Smooth muscle cell of the brain vasculature (primary cell): ENCODE data around the gene KIAA0040.

ENCODE experiments used
- DNase-seq: peaks from one replicate; pipeline ENCODE4 v3.0.0-alpha.2; 2012; ENCODE audit warnings: low read depth, low spot score

Gene KIAA0040

DNA sequence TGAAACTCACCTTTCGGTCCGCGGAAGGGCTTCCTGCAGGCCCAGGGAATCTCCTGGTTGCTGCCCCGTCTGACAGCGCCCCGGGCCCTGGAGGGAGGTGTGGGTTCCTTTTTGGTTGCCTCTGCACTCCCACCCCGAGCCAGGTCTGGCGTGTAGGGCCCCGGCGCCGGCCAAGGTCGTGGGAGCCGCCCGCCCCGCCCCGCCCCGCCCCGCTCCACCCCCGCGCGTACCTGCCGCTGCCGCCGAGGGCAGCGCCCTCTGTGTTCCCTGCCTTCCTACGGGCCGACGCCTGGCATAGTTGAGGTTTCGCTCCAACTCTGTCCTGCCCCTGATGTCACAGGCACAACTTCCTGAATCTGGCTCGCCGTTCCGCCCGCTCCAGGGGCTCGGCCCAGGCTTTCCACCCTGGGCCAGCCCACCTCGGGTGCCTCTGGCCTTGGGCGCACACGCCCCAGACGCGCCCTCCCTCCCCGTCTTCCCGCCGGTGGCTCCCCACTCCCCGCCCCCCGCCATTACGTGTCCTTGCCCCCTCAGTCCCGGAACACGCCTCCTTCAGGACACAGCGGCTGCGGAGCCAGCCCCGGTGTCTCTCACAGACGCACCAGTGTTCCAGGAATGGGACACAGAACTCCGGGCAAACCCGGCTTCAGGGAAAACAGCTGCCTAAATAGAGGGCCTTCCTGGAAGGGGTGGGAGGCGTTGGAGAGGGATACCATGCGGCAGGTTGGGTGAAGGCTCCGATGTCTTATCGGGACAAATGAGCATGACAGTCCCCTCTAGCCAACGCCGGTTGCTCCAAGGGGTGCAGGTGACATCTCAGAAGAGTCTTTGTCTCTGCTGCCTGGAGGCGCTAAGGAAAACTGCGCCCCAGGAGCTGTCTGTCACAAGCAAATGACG is at the start of gene KIAA0040:
TSS of gene KIAA0040 (minus strand) at position 147 of the 897 bp plus-strand sequence. CDS start 31,763 bp downstream, outside the sequence.
- no peak for DNase-seq

DNA sequence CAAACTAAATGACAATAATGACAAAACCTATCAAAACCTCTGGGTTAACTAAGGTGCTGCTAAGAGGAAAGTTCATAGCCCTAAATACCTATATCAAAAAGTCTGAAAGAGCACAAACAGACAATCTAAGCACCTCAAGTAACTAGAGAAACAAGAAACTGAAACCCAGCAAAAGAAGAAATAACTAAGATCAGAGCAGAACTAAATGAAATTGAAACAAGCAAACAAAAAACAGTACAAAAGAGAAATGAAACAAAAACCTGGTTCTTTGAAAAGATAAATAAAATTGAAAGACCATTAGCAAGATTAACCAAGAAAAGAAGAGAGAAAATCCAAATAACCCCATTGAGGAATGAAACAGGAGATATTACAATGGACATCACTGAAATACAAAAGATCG is 44.8 kb upstream of the KIAA0040 start:
- DNase-seq, result no peak

DNA sequence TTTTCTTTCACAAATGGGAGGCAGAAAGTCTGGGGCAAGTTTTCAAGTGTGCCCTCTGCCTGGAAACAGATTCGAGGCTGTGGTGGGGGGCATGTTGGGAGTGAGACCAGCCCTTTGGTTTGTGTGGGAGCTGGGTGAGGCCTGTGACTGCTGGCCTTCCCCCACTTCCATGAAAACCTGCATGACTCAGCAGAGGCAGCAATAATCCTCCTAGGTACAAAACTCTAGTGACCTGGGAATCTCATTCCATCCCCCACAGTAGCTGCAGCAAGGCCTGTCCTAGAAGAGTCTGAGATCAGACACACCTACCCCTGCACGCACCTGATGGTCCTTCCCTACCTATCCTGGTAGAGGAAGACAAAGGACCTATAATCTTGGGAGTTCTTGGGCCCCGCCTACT is 42.1 kb upstream of the KIAA0040 start:
- no peak for DNase-seq

DNA sequence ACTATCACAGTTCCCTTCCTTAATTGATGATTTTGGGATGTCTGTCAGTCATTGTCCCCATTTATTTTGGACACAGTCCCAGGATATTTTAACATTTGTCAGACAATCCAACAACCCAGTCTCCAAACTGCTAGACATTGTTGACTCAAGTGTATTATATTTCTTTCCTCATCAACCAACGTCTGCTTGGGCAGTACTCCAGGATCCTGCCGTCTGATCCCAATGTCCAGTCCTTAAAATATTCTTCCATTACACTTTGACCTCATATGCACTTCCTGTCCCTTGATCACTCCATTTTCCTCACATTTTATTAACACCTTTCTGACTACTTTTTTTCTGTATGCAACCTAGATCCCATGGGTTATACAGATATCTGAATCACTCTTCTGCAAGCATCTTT is 39.8 kb upstream of the KIAA0040 start:
- DNase-seq, result no peak

DNA sequence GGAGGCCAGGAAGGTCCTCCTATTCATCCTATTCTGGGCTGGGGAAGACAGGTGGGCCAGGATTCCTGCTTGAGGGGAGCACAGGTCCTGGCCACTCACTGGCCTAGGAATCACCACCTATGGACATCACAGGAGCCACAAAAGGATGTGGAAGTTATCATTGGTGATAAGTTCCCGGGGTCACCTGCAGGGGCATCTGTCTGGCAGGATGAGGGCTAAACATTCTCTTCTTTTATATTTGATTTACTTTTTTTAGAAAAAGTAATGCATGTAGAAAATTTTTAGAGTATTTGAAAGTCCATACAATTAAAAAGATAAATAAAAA is 33.2 kb upstream of the KIAA0040 start:
- no peak for DNase-seq

DNA sequence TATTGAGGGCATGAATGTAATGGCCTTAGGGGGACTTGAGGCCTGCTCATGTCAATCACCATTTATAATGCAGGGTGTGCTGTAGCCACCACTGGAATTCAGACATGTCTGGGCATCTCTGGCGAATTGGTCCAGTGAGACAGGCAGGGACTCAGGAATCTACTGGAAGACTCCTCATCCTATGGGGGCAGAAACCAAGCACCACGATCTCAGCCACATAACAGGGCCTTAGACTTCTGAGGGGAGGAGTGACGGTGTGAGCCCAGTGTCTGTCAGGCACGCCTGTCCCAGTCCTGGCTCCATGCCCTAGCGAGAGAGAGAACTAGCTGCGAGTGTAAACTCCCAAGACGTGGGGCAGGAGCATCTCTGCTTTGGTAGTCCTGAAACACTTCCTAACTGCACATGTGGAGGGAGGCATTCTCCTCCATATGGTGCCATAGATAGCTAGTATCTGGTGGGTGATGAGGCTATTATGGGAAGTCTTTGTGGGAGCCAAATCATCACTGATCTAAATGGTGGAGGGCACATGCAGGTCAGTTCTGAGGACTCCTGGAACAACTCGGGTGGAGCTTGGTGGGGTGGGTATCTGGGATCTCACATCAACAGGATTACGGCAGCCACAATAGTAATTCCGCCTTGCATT is 29.8 kb upstream of the KIAA0040 start:
- DNase-seq, result no peak

DNA sequence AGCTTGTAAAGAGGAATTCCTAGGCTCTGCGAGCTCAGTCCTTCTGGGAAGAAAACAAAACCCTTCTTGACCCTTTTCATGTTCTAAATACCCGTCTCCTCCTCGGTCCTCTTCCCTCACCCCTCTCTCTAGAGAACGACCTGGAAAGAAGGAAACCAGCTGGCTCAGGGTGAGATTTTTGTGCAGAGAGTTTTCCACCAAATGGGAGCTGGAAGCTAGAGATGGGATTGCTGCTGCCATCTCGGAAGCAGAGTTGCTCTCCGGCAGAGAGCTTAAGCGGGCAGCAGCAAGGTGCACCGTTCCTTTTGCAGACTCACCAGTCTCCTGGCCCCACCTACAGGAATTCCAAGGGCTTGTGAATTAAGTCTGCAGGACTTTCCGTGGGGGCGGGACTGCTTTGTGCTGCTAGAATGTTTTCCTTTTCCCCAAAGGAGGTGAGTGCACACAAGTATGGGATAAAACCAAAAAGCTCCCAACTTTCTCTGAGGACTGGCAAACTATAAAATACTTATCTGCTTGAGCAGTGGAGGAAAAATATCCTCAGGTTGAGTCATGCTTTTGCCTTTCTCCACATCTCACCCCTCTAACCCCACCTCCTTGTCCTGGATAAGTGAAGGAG is 29.1 kb upstream of the KIAA0040 start:
- no peak for DNase-seq

DNA sequence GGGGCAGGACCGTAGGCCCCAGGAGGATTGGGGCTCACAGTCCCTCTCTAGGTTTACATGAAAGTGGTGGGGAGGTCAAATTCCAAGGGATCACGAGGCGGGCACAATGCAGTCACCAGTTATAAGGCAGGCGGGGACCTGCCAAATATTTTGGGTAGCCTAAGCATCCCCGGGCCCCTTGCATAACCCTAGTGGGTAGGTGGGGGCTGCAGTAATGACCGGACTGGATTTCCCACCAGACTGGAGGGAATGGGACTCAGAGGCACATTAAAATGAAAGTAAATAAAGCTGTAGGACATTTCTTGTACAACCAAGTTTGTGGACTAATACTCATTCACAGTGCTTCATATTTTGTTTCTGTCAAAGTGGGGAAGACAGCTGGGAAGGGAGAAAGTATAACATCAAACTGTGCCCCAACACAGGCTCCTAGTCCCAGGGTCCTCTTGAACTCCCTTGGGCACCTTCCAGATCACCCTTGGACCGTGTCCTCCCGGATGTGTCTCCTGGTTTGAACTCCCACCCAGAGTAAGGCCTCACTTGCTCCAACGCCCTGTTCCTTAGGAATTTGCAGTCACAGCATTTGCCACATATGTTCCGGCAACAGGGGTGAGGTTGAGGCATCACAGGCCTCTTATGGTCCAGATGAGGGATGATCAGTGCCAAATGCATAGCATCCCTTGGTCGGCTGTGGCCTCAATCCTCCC is 28.4 kb upstream of the KIAA0040 start:
- no peak for DNase-seq

DNA sequence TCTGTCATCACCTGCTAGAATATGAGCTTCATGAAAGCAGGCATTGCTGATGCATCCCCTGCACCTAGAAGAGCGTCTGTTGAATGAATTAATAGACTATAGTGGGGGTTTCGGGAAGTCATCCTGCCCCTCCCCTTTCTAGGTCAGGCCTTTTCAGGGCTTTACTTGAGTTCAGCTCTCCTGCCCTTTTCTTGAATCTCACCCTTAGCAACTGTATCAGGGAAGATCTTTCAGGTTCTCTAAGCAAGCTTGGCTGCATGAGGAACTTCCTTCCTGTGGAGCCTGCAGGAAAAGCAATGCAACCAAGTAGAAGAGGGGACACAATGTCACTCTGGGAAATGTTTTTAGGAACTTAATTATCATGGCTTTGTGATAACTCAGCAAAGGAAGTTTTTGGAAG is 27.2 kb upstream of the KIAA0040 start:
- DNase-seq, result no peak

DNA sequence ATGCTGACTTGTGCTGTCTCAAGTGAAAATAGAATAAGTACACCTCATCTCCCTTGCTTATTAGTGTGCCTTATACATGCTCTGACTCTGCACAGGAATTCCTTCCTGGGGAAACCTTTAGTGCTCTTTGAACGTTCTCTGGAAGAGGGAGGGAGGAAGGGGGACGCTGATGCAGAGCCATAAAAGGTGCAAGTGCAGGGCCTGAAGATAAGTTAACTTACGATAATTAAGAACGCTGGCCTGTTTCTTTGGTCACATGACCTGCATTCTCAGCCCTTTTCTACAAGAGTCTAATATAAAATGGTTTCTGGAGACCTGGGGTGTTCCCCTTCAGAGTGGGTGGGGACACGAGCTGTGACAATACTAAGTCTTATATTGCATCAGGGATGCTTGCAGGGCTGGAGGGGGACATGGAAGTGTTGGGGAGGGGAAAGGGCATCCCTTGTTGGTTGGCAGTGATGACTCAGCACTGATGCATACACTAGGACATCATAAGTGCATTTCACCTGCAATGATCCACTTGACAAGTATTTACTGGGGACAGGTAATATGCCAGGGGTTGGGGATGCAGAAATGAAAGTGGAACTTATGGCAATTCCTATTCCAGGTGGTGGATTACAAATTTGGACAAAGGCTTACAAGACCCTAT is 26.3 kb upstream of the KIAA0040 start:
- no peak for DNase-seq

DNA sequence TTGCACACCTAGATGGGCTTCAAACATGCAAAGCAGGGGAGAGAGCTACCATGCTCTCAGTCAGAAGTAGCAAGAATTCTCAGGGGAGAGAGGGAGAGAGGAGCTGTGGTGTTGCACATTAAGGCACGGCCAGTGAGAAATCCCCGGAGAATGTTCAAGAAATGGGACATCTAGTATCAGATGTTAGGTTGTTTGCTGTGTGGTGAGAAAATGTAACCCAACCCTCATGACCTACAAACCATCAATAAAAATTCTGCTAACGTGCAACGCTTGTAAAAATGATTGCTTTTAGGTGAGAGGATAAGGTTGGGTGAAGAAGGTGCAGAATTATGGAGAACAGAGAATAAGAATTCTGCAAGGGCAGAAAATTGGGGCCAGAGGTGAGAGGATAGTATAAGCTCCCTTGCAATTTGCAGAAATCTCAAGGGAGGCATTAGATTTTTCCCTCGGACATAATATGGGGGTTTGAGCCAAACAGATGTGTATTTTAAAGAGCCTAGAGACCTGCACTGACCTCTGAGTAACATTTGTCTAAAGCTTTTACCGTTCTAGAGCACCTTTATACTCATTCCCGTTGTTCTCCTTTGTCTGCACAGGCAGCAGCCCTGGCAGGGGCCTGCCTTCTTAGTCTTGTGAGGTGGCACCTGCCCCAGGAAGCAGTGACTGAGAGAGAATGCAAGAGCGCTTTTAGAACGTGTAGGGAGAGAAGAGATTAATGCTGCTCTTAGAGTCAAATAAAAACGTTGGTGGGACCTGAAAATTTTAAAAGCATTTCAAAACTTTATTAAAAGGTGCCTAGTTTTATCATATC is 25.4 kb upstream of the KIAA0040 start:
- no peak for DNase-seq

DNA sequence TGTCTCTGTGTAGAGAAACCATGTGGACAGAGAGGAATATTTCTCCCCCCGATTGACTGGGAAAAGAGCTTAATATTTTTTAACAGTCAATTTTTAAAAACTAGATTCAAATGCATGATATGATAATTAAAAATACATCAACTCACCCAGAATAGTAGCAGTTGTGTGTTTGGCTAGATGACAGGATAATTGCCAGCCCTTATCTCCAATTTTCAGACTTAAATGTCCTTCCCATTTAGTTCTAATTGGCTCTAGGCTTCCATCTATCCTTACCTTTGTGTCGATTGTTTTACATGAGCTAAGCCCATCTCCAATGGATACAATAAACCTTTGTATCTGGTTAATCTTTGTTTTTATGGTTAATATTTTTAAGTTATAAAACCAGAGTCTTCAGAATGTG is 23.9 kb upstream of the KIAA0040 start:
- DNase-seq, result no peak

DNA sequence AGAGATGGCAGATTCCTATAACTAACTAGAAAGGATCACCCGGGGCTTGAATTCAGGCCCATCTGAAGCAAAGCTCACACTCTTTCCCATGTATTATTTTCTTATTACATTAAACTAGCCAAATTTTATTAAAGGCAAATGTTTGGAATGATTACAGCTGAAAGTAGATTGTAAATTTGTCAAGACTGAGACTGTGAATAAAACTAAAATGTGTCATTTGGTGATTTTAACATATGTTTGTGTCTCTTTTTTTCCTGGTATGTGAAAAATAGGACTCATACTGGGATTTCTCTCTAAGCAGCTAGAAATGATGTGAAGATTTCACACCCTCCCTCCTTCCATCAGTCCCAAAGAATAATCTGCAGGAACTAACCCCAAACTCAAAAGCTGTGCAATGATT is 19.1 kb upstream of the KIAA0040 start:
- DNase-seq, result no peak

DNA sequence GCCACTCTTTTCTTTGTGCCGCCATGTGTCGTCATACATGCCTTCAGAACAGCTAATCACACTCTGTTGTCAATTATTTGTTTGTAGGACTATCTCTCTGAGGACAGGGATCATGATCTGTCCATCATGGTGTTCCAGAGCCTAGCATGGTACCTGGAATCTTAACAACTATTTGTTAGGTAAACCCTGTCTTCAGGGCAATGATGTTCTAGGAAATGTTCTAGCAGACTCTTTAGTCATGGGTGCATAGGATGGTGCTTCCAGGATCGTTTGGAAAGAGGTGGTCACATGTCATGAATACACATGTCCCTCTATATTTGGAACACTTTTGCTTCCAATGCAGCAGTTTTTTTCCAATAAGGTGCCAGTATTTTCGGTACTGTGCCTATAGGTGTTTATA is 18.2 kb upstream of the KIAA0040 start:
- DNase-seq, result no peak

DNA sequence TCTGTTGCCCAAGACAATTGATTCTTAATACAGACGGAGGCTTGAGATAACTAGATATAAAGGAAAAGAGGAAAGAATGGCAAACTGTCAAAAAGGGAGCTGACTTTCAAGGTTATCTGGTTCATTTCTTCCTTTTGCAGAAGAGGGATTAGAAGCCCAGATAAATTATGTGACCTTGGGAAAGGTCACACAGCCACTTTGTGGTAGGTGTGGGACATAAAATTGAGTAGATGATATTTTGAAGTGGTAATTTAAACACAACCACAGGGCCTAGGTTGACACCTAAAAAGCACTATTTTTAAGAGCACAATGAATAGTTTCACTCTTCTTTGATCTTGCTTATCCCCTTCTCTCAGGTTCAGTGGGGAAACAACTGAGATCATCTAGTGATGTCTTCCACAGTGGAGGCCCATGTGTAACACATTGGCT is 16.9 kb upstream of the KIAA0040 start:
- no peak for DNase-seq

DNA sequence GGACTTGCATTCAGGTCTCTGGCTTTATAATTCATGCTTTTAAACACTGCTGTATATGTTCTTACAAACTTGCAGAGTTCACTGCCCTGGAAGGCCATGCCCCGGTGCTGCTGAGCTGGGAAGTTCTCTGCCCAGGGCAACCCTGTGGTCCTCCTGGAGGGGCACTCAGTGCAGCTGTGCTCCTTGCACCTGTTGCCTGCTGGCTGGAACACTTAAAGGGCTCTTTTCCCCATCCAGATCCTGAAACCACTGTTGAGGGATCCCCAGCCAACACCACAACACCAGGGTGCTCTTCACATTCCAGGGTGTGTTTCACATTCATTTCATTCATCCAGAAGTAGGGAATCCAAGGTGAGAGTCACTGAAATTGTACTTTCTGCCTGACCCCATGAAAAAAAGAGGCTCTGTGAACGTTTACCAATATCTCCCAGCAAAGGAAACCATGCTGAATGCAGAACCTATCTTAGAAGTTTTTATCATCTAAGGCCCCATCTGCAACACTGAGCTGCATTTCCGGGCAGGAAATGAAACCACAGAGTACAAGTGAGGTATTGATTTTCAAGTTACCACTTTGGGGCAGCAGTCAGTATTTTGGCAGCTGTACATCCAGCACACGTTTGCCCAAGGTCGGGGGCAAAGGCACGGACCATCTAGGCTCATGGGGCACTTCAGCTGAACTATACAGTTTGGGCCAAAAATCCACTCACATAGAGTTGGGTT is 16.4 kb upstream of the KIAA0040 start:
- no peak for DNase-seq

DNA sequence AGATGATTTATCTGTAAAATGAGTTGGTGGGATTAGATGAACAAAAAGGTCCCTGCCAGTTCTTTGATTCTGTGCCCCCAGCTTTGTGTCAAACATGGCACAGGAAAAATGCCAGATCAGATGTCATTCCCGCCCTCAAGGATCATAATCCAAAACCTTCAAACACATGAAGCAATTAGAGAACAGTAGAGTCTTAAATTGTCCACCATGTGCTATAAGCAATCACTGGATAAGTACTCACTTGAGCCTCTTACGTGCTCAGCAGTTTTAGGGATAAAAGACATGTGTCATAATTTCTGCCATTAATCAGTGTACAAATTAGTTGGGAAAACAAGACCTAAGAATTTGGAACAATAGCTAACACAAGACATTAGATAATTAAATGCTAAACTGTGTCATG is 15.4 kb upstream of the KIAA0040 start:
- no peak for DNase-seq

DNA sequence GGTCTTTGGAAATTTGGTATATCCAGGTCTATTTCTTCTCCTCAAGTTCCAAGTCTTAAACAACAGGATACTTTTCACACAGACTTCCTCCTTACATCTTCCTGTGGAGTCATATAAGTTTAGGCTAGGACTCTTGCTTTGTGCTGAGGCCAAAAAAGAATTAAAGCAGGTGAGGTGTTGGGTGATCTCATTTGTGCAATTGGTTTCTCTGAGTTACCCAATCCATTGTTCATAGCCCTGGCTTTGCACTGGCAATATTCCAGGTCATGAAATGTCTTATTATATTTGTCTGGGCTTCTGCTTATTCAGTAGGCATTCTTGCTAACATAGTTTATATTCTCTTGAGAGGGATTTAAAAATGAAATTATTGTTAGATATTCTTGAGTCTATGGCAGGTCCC is 14.1 kb upstream of the KIAA0040 start:
- no peak for DNase-seq

DNA sequence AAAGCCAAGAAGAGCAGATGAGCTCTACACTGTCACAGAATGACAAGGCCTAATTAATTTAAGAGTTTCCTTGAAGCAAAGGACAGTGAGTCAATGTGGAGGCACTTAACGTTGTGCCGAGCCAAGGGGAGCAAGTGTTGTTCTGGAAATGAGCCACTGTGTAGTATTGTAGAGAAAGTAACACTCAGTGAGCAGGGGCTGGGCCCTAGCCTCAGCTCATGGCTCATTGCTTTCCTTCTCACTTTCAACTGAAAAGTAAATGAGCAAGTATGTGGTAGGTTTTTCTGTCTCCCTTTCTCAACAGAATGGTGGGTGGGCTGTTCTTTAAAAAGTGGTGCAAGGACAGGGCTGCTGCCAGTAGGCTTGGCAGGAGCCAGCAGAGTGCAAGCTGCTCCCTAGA is 11.8 kb upstream of the KIAA0040 start:
- no peak for DNase-seq

DNA sequence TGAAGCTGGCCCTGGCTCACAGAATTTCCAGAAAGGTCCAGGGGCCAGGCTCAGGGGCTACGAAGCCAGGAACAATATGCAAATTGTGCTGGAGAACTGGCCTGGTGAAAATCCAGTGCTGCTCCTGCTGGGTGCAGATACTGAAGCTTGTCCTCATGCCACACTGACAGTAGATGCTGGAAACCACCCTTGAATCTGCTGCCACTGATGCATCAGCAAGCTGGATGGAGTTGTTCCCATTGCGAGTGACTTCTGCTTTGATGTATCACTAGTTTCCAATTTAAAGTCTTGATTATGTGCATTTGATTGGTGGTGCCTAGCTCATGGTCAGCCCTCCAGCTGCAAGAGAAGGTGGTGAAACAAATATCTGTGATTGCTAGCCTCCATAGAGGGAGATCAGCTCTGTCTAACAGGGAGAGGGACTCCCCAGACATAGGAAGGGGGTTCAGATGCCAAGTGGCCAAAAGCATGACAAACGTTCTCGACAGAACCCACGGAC is 11.0 kb upstream of the KIAA0040 start:
- DNase-seq, result no peak
